GM12873 (cell line): ENCODE results near the gene H6PD.

Source experiments
- TF ChIP-seq, protein P1 (sequence below): IDR thresholded peaks from 2 replicates; pipeline ENCODE4 v1.5.1; 2012; ENCODE audit warnings: low read depth, mild to moderate bottlenecking, moderate library complexity, low read length, control low read depth; ENCODE audit not compliant: insufficient read depth; ENCODE audit errors: missing control alignments

H6PD gene

DNA sequence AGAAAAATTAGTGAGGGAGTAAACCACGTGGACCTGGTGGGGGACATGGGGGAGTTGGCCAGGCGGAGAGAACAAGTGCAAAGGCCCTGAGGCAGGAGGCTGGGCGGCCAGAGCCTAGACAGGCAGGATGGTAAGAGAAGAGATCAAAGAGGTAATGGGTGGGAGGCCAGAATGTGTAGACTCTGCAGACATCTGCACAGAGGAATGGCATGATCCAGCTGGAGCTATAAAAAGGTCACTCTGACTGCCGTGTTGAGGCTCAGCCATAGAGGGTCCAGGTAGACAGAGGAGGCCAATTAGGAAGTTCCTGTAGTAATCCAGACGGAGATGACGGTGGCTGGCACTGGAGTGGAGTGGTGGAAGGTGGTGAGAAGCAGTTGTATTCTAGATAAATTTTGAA lies 3.6 kb downstream of the H6PD start:
- TF ChIP-seq, protein P1, sequence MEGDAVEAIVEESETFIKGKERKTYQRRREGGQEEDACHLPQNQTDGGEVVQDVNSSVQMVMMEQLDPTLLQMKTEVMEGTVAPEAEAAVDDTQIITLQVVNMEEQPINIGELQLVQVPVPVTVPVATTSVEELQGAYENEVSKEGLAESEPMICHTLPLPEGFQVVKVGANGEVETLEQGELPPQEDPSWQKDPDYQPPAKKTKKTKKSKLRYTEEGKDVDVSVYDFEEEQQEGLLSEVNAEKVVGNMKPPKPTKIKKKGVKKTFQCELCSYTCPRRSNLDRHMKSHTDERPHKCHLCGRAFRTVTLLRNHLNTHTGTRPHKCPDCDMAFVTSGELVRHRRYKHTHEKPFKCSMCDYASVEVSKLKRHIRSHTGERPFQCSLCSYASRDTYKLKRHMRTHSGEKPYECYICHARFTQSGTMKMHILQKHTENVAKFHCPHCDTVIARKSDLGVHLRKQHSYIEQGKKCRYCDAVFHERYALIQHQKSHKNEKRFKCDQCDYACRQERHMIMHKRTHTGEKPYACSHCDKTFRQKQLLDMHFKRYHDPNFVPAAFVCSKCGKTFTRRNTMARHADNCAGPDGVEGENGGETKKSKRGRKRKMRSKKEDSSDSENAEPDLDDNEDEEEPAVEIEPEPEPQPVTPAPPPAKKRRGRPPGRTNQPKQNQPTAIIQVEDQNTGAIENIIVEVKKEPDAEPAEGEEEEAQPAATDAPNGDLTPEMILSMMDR: no peak

DNA sequence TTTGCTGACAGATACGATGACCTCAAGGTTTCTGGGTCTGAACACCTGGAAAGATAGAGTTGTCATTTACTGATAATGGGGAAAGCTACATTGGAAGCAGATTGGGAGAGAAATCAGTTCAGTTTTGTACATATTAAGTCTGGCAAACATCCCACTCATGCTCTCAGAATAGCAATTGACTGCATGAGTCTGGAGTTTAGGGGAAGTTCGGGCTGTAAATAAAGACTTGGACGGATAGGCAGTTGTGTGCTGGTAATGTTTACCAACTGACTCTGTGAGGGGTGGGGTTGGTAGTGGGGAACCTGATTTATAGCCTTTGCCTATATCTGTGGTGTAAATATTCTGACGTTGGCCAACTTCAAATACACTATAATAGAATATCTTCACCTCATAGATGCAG lies 4.0 kb downstream of the H6PD start:
- TF ChIP-seq, protein P1: no peak

DNA sequence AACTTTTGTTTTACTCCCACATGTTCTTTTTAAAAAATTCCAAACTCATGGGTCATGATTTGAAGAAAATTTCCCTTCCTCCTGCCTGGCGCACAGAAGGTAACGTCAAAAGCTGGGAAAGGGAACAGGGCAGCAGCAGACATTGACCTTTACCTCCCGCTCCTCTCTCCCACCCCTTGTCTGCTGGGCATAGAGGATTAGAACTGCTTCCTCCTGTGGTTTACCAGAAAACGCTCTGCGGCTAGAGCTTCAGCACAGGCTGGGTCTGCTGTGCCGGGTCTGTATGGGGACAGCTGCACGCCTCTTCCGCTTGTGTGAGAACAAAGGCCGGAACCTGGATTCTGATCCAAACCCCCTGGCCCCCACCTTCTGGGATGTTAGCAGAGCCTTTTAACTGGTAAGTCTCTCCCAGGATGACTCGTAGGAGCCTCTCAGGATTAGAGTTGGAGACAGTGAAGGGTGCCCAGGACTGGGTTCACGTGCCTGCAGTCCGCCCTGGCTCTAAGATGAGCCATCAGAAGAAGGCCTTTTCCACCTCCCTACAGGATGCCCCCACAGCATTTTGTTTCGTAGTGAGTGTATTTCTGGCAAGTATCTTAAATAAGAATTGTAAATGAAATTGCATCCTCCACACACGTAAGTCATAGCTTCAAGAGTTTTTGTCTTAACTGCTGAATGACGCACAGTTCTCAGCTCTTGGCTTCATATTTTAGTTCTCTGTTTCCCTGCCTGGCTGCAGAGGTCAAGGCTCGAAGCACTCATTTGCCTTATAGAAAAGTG lies 5.2 kb downstream of the H6PD start:
- TF ChIP-seq, protein P1: no peak

DNA sequence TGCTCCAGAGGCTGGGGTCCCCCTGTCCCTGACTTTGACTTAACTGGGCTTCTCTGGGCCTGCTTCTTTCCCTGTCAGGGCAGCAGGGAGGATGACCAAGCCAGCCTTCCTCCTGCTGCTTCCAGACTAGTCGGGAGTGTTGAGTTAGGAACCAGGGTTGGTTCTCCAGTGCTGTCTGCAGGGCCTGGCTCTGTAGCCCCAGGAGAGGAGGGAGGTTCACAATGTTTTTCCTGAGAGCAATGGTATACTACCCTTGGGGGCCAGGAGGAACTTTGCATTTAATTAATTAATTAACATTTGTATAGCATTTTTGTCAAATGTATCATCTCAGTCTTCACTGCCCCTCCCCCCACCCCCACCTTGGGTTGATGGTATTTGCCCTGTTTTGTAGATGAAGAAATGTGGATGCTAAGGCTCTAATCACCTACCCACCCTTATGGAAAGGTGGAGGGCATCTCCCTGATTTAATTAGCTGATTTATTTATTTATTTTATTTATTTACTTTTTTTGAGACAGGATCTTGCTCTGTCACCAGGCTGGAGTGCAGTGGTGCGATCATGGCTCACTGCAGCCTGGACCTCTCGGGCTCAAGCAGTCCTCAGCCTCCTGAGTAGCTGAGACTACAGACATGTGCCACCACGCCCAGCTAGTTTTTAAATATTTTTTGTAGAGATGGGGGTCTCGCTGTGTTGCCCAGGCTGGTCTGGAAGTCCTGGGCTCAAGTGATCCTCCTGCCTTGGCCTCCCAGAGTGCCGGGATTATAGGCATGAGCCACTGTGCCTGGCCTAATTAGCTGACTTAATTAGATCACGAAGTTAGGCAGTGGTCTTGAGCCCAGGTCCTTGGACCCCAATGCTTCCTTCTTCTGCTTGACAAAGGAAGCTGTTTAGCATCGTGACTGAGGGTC lies 6.6 kb downstream of the H6PD start:
- TF ChIP-seq, protein P1: no peak

DNA sequence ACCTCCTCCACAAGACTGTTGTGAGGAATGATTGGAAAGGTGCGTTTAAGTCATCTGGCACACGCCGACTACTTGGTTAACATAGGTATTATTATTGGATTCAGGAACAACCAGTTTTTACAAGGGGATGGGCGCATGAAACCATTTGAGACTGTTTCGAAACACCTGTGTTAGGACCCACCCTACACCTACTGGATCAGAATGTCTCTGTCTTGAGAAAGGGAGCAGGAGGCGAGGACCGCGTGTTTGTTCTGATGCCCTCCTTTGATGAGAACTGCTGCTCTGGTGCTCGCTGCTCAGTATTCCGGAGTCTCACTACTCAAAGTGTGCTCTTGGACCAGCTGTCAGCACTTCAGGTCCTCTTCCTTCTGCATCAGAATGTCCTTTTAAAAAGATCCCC lies 7.3 kb downstream of the H6PD start:
- TF ChIP-seq, protein P1: no peak

DNA sequence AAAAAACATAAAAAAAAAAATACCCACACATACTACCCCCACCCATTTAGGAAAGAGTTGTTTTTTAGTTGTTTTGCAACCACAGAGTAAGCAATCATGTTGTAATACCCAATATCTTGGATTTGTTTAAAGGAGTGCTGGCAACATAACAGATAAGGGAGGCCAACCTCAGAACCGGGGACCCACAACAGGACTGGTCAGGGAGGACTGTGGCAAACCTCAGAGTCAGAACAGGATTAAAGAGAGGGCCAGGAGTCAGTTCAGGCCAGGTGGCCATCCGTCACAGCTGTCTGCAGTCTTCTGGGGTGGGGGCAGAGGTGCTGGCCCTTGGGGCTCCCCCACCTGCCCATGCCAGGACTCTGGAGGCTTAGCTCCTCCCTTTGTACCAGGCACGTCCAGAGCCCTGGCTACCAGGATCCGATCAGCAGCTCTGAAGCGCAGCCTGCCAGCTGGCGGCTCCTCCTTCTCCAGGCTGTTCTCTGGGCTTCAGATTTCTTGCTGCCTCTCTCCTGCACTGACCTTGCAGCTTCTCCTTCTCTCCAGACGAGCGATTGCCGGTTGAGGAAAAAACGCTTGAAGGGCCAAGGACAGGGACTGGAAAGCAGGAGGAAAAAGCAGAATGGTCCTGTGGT lies 7.9 kb downstream of the H6PD start:
- TF ChIP-seq, protein P1: no peak

DNA sequence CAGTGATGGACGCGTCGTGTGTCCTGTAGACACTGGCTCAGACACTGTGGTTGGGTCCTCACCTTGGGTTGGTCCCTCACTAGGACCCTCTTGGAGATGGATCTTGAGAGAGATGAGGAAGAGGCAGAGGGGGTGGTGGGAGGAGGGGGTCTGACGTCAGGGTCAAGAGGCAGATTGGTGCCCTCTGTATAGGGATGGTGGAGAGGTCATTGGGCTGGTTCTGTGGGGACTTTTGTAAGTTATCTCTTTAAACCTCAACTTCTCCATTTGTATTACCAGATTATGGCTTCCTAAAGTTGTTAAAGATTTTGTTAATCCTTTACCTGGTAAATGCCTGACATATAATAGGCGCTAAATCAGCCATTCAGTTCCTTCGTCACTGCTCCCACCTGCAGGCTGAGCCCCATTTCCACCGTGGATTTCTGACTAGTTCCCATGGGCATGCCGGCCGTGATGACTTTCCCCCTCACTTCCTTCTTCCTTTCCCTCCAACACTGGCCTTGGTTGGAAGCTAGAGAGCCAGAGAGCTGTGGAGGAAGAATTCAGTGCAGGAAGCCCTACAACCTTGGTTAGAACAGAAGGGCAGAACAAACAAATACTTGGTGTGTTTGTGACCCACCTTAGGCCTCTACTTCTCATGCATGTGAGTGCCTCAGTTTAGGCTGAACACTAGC lies 8.6 kb downstream of the H6PD start:
- TF ChIP-seq, protein P1: no peak
